Upper lobe of left lung (tissue), 6 donors: ENCODE data around the gene TMED4. TPM values are rescaled to one million over a fixed set of nuclear protein-coding genes. Genes with fewer than 3 reads are reported as not detected.

Source experiments
- ATAC-seq, 2 donors: fragments of 200-7000 bp; cut with Tn5 transposase; one replicate each; pipeline ENCODE4 v1.9.1; 2022; ENCODE audit warnings: mild to moderate bottlenecking in 2 of 2, moderate library complexity in 2 of 2; ENCODE audit not compliant: low FRiP score in 2 of 2
- DNase-seq, 2 donors: peaks; one replicate each; pipeline ENCODE4 v3.0.0-alpha.2; 2019 to 2020
- H3K27ac ChIP-seq, 4 donors: fragments of 200-600 bp; sonication (generic); one replicate each; pipeline ENCODE4 v1.5.1; 2016 to 2019
- H3K27me3 ChIP-seq, 4 donors: fragments of 200-600 bp; sonication (generic); one replicate each; pipeline ENCODE4 v1.5.1; 2017 to 2019
- H3K36me3 ChIP-seq, 4 donors: fragments of 200-600 bp; sonication (generic); one replicate each; pipeline ENCODE4 v1.5.1; 2016 to 2019
- H3K4me1 ChIP-seq, 4 donors: fragments of 200-600 bp; sonication (generic); one replicate each; pipeline ENCODE4 v1.5.1; 2018 to 2019
- H3K4me3 ChIP-seq, 4 donors: fragments of 200-600 bp; sonication (generic); one replicate each; pipeline ENCODE4 v1.5.1; 2017 to 2019; ENCODE audit warnings: mild to moderate bottlenecking in 2 of 4, moderate library complexity in 1 of 4
- H3K9me3 ChIP-seq, 4 donors: fragments of 200-600 bp; sonication (generic); one replicate each; pipeline ENCODE4 v1.5.1; 2018 to 2019
- EP300 ChIP-seq, 4 donors: sonication (generic); formaldehyde crosslinking; IDR thresholded peaks; one replicate each; pipeline ENCODE4 v1.5.1; 2017; ENCODE audit warnings: antibody characterized with exemption in 4 of 4, control low read depth in 2 of 4
- POLR2A ChIP-seq, 4 donors: fragments of 450-650 bp; IDR thresholded peaks; one replicate each; pipeline ENCODE4 v1.5.1; 2016 to 2017; ENCODE audit warnings: antibody characterized with exemption in 4 of 4, mild to moderate bottlenecking in 2 of 4
- POLR2AphosphoS5 ChIP-seq, 2 donors: sonication (generic); formaldehyde crosslinking; IDR thresholded peaks; one replicate each; pipeline ENCODE4 v1.5.1; 2017; ENCODE audit warnings: antibody characterized with exemption in 2 of 2
- WGBS, 2 donors: methylation state at CpG; one replicate each; pipeline ENCODE4 v1.1.5; 2017 to 2018; 5-methylcytosine and 5-hydroxymethylcytosine counted together
- total RNA-seq, 6 donors: library from RNA; depleted of rRNA in 4 of 6; stranded (reverse); fragments of >200 nt in 4 of 6; gene quantifications; one replicate each; pipeline versions ENCODE4 v1.1.0 to v1.2.1, GENCODE V29; 2016 to 2021
- TF ChIP-seq, protein P1 (sequence below), 6 experiments: fragments of 450-650 bp in 4 of 6; fragments of 200-600 bp in 2 of 6; sonication (generic) in 2 of 6; IDR thresholded peaks; one replicate each; pipeline ENCODE4 v1.5.1; 2016 to 2019; ENCODE audit warnings: antibody characterized with exemption in 6 of 6
- donor health status: DM: no; HTN: no; CAD: no; lungs with moderate emphysema.
- donor health status: DM: no; HTN: yes; CAD: no; lungs with severe emphysema.

TMED4 gene
- total RNA-seq, 6 donors from 2014 or later, result 78.8 to 205 (median 126) TPM

- Histone ChIP-seq H3K9me3 (no peaks in the 10 kb centered on the region), H3K4me1 (peaks cover 44 to 65% (median 58%) of the 10 kb centered on the region in 4 donors), H3K4me3 (no peak overlapping the region), H3K36me3 (peaks cover 0 to 28% (median 20%) of the 10 kb centered on the region in 4 donors), H3K27ac (peak overlapping the region; percentile 7 to 78 (median 34)), H3K27me3 (no peaks in the 10 kb centered on the region)
- DNase-seq, result no peak
- no peak for TF ChIP-seq POLR2AphosphoS5 (IDR thresholded peaks at IDR 0.05)
- TF ChIP-seq, protein P1, sequence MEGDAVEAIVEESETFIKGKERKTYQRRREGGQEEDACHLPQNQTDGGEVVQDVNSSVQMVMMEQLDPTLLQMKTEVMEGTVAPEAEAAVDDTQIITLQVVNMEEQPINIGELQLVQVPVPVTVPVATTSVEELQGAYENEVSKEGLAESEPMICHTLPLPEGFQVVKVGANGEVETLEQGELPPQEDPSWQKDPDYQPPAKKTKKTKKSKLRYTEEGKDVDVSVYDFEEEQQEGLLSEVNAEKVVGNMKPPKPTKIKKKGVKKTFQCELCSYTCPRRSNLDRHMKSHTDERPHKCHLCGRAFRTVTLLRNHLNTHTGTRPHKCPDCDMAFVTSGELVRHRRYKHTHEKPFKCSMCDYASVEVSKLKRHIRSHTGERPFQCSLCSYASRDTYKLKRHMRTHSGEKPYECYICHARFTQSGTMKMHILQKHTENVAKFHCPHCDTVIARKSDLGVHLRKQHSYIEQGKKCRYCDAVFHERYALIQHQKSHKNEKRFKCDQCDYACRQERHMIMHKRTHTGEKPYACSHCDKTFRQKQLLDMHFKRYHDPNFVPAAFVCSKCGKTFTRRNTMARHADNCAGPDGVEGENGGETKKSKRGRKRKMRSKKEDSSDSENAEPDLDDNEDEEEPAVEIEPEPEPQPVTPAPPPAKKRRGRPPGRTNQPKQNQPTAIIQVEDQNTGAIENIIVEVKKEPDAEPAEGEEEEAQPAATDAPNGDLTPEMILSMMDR (IDR thresholded peaks at IDR 0.05), result no peak
- no peak for TF ChIP-seq EP300 (IDR thresholded peaks at IDR 0.05)
- TF ChIP-seq POLR2A (IDR thresholded peaks at IDR 0.05), result no peak
- ATAC-seq, result peak in 1 of 2 donors; percentile 47
- 75 to 83% methylated on average over 5 of the region's 5 CpGs for WGBS, 2 donors
Observed at GRCh38 chr7:44622342-44623151, 40.5 kb upstream of the TMED4 start.

- H3K36me3 ChIP-seq, result peaks cover 0 to 22% (median 16%) of the 10 kb centered on the region in 4 donors
- WGBS, 2 donors, result 80 to 93% methylated on average over 5 of the region's 5 CpGs
- no peaks in the 10 kb centered on the region for H3K27me3 ChIP-seq
- TF ChIP-seq, protein P1 (IDR thresholded peaks at IDR 0.05), result no peak
- TF ChIP-seq EP300 (IDR thresholded peaks at IDR 0.05) (no peak), POLR2AphosphoS5 (IDR thresholded peaks at IDR 0.05) (no peak), POLR2A (IDR thresholded peaks at IDR 0.05) (no peak)
- no peaks in the 10 kb centered on the region for H3K9me3 ChIP-seq
- H3K4me3 ChIP-seq, result no peak overlapping the region
- ATAC-seq (no peak), DNase-seq (no peak)
- peak overlapping the region; percentile 21 to 78 (median 52) for H3K27ac ChIP-seq
- peaks cover 48 to 63% (median 57%) of the 10 kb centered on the region in 4 donors for H3K4me1 ChIP-seq
Observed at GRCh38 chr7:44621750-44622103, 39.7 kb upstream of the TMED4 start.

DNA sequence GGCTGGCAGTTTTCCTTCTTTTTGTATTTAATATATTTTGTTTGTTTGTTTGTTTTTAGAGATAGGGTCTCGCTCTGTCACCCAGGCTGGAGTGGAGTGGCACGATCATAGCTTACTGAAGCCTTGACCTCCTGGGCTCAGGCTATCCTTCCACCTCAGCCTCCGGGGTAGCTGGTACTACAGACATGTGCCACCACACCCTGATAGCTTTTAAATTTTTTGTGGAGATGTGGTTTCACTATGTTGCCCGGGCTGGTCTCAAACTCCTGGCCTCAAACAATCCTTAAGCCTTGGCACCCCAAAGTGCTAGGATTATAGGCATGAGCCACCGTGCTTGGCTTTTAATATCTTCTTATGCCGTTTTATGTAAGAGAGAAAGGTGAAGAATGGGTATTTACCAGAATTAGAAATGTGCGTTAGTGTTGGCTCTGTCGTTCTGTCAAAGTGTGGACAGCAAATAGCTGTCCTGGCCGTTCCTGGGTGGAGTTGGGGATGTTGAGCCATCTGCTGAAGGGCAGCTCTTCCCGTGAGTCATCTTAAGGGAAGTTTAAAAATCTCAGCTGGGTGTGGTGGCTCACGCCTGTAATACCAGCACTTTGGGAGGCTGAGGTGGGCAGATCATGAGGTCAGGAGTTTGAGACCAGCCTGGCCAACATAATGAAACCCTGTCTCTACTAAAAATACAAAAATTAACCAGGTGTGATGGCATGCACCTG is 39.2 kb upstream of the TMED4 start:
- Histone ChIP-seq H3K27me3 (no peaks in the 10 kb centered on the region), H3K9me3 (no peaks in the 10 kb centered on the region), H3K27ac (peak overlapping the region; percentile 48 to 78 (median 62)), H3K4me1 (peaks cover 44 to 59% (median 53%) of the 10 kb centered on the region in 4 donors), H3K36me3 (peaks cover 0 to 17% (median 11%) of the 10 kb centered on the region in 4 donors), H3K4me3 (no peak overlapping the region)
- WGBS, 2 donors, result 66 to 74% methylated on average over 11 of the region's 11 CpGs
- TF ChIP-seq POLR2AphosphoS5 (IDR thresholded peaks at IDR 0.05) (peak in 1 of 2 donors; percentile 26), POLR2A (IDR thresholded peaks at IDR 0.05) (peak in 1 of 4 donors; percentile 26)
- TF ChIP-seq, protein P1 (IDR thresholded peaks at IDR 0.05), result no peak
- DNase-seq (peak in 1 of 2 donors; percentile 66), ATAC-seq (peak; percentile 60 to 93)

GRCh38 chr7:44618753-44619152 is 36.7 kb upstream of the TMED4 start:
- peak overlapping the region in 2 of 4 donors; percentile 35 to 59 for H3K27ac ChIP-seq
- TF ChIP-seq POLR2AphosphoS5 (IDR thresholded peaks at IDR 0.05) (no peak), POLR2A (IDR thresholded peaks at IDR 0.05) (no peak), EP300 (IDR thresholded peaks at IDR 0.05) (no peak)
- TF ChIP-seq, protein P1 (IDR thresholded peaks at IDR 0.05), result no peak
- H3K4me1 ChIP-seq, result peaks cover 51 to 74% (median 62%) of the 10 kb centered on the region in 4 donors
- ATAC-seq, result peak in 1 of 2 donors; percentile 48
- H3K9me3 ChIP-seq, result no peaks in the 10 kb centered on the region
- H3K36me3 ChIP-seq, result no peaks in the 10 kb centered on the region
- DNase-seq, result peak in 1 of 2 donors; percentile 66
- H3K4me3 ChIP-seq, result no peak overlapping the region
- WGBS, 2 donors, result 57 to 77% methylated on average over 3 of the region's 3 CpGs
- H3K27me3 ChIP-seq, result no peaks in the 10 kb centered on the region
